Neuron (in vitro differentiated cells): ENCODE results near the gene CLN5.
A peak's percentile ranks its signal among the peaks of the same experiment; 100 is the strongest.
"Not testable (repeated sequence)": the region's sequence is repeated elsewhere in the genome, so short reads cannot be mapped to it uniquely, and the experiment has no call there.

Source experiments
- H2AFZ ChIP-seq: one replicate; pipeline ENCODE4 v1.6.1; 2013; ENCODE audit warnings: low read depth, mild to moderate bottlenecking, inconsistent platforms, low read length, moderate library complexity
- H3K27me3 ChIP-seq: one replicate; pipeline ENCODE4 v1.6.1; 2013; ENCODE audit warnings: low read length; ENCODE audit not compliant: insufficient read depth
- H3K36me3 ChIP-seq: one replicate; pipeline ENCODE4 v1.6.1; 2013; ENCODE audit warnings: low read length; ENCODE audit not compliant: insufficient read depth
- H3K4me1 ChIP-seq: one replicate; pipeline ENCODE4 v1.6.1; 2013; ENCODE audit warnings: low read length; ENCODE audit not compliant: insufficient read depth
- H3K4me3 ChIP-seq: 2 replicates; pipeline ENCODE4 v1.5.1; 2013; ENCODE audit warnings: mild to moderate bottlenecking, low read length, moderate library complexity
- H3K9me3 ChIP-seq: one replicate; pipeline ENCODE4 v1.6.1; 2013; ENCODE audit warnings: low read length

The CLN5 gene

GRCh38 chr13:76991796-76992547, at the start of gene CLN5:
Gene CLN5, plus strand, starts transcription at chr13:76992081. Its CDS starts 18 bp downstream, at chr13:76992099.
- Histone ChIP-seq H2AFZ (peak within 1 kb of the TSS; percentile 81), H3K4me3 (peak within 1 kb of the TSS; percentile 91), H3K36me3 (peaks cover 16% of the 10 kb centered on the region), H3K4me1 (peaks cover 18% of the 10 kb centered on the region), H3K27me3 (peaks cover 3% of the 10 kb centered on the region), H3K9me3 (no peaks in the 10 kb centered on the region)

DNA sequence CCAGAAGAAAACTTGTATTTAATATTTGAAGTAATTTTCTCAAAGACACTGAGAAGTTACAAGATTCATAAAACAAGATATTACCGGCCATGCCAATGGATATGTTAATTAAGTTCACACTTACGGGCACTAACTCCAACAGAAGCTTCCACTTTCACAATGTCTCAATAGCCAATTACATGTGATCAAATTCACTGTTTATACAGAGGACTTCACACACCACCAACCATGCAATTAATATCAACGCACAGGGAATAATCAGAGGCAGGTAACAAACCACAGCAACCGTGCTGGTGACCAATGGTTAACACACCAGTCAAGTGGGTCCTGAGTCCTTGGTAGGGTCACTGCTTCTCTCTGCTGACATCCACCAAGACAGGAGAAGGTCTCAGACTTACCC, 49.5 kb upstream of the CLN5 start:
- Histone ChIP-seq H2AFZ (no peak overlapping the region), H3K4me1 (no peaks in the 10 kb centered on the region), H3K4me3 (no peak overlapping the region), H3K36me3 (no peaks in the 10 kb centered on the region), H3K27me3 (no peaks in the 10 kb centered on the region), H3K9me3 (no peaks in the 10 kb centered on the region)

GRCh38 chr13:76943646-76944045, 48.2 kb upstream of the CLN5 start:
- H3K4me1 ChIP-seq, result no peaks in the 10 kb centered on the region
- no peak overlapping the region for H2AFZ ChIP-seq
- no peaks in the 10 kb centered on the region for H3K9me3 ChIP-seq
- H3K4me3 ChIP-seq, result no peak overlapping the region
- no peaks in the 10 kb centered on the region for H3K27me3 ChIP-seq
- no peaks in the 10 kb centered on the region for H3K36me3 ChIP-seq

DNA sequence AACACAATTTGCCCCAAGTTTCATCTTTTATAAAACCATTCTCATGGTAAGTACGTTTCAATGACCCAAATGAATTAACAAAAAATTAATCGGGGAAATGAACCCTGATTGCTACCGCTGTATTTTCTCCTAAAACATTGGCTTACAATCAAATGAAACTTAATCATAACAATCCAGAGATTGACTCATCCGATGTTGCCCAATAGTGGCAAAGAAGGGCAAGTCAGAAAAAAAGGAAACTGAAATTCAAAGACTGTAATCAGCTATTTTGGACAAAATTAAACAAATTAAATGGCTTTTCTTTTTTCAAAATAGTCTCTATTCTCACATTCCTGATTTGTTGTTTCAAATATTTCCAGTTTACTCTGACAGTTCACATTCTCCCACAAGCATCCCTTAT, 47.4 kb upstream of the CLN5 start:
- Histone ChIP-seq H2AFZ (no peak overlapping the region), H3K4me1 (no peaks in the 10 kb centered on the region), H3K36me3 (no peaks in the 10 kb centered on the region), H3K9me3 (no peaks in the 10 kb centered on the region), H3K27me3 (no peaks in the 10 kb centered on the region), H3K4me3 (no peak overlapping the region)

DNA sequence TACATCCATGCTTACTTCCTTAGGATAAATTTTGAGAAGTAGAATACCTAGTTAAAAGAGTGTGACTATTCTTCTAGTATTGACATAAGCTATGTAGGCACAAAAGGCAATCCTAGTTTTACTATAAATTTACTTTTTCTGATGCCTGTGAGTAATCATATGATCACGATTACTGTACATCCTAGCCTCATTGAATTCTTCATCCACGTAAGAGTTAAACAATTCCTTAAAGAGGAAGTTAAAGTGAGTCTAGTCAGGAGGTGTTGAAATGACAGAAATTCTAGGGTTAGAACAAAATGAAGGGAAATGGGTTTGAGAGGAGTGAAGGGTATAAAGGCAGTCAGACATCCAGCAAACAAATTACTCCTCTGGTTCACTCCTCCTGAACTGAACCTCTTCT, 43.7 kb upstream of the CLN5 start, which contains the start of gene ACOD1:
ACOD1 (plus strand) TSS at position 363 of the 400 bp plus-strand sequence. CDS start 48 bp downstream, outside the sequence.
- Histone ChIP-seq H3K27me3 (no peaks in the 10 kb centered on the region), H2AFZ (no peak within 1 kb of the TSS), H3K4me1 (no peaks in the 10 kb centered on the region), H3K36me3 (no peaks in the 10 kb centered on the region), H3K4me3 (no peak within 1 kb of the TSS), H3K9me3 (no peaks in the 10 kb centered on the region)

DNA sequence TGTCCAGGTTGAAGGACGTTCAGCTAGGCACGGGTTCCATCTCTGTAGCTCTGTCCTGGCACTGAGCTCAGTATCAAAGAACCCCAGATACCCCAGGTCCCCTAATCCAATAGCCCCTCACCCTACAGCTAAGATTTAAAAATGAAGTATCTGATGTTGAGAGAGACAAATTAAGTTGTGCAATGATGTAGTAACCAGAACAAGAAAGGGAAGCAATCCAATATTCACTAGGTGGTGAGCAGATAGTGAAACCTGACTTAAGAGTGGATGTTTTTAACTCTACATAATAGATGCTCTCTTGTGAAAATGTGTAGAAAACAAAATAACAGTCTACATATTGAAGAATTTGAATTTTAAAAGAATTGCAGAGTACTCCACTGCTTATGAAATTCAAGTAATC, 41.8 kb upstream of the CLN5 start:
- Histone ChIP-seq H3K4me3 (no peak overlapping the region), H3K4me1 (no peaks in the 10 kb centered on the region), H3K9me3 (no peaks in the 10 kb centered on the region), H3K36me3 (no peaks in the 10 kb centered on the region), H3K27me3 (no peaks in the 10 kb centered on the region), H2AFZ (no peak overlapping the region)

GRCh38 chr13:76953968-76954367, 37.9 kb upstream of the CLN5 start:
- no peaks in the 10 kb centered on the region for H3K9me3 ChIP-seq
- no peaks in the 10 kb centered on the region for H3K4me1 ChIP-seq
- H3K27me3 ChIP-seq, result no peaks in the 10 kb centered on the region
- no peaks in the 10 kb centered on the region for H3K36me3 ChIP-seq
- H3K4me3 ChIP-seq, result no peak overlapping the region
- H2AFZ ChIP-seq, result no peak overlapping the region

DNA sequence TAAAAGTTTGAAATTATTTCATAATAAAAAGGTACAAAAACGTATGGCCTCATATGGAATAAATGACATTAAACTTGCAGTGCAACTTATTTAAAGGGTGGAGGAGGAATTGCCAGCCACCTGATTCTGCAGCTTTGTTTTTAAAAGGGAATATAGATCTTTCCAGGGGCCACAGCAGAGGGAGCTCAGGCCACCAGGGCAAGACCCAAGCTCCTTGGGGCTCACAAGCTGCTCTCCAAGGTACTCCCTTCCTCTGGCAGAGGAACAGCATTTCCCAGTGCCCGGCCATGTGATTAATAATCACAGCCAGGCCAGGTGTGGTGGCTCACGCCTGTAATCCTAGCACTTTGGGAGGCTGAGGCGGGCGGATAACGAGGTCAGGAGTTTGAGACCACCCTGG, 37.3 kb upstream of the CLN5 start:
- Histone ChIP-seq H3K9me3 (no peaks in the 10 kb centered on the region), H3K36me3 (no peaks in the 10 kb centered on the region), H3K4me3 (no peak overlapping the region), H3K4me1 (no peaks in the 10 kb centered on the region), H3K27me3 (no peaks in the 10 kb centered on the region), H2AFZ (no peak overlapping the region)

DNA sequence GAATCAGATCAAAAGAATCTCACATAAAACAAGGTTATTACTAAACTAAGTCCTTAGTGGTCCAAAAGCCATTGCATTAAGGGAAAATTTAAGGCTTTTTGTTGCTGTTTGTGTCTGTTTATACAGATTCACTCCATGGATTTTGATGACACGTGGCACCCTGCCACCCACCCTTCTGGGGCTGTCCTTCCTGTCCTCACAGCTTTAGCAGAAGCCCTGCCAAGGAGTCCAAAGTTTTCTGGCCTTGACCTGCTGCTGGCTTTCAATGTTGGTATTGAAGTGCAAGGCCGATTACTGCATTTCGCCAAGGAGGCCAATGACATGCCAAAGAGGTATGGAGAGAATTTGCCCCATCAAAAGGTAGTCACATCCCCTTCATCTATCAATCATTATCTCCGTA, 36.7 kb upstream of the CLN5 start:
- H3K4me1 ChIP-seq, result no peaks in the 10 kb centered on the region
- no peaks in the 10 kb centered on the region for H3K36me3 ChIP-seq
- H3K27me3 ChIP-seq, result no peaks in the 10 kb centered on the region
- no peaks in the 10 kb centered on the region for H3K9me3 ChIP-seq
- no peak overlapping the region for H2AFZ ChIP-seq
- H3K4me3 ChIP-seq, result no peak overlapping the region

DNA sequence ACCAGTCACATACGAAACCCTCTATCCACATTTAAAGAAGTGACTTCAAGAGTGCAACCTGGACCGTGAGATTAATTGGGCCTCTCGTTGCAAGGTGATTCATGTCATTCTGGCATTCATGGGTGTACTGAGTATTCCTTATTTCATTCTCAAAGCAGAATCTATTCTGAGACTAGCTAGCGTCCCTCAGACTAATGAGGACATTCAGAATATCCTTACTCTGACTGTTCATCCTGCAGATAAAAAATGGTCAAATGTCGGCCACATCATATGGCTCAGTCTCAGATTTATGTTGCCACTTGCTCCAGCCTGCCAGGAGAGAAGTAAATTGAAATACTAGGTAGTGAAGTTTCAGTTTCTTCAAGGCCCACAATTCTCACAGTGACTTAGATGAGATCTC, 36.2 kb upstream of the CLN5 start:
- Histone ChIP-seq H2AFZ (no peak overlapping the region), H3K4me3 (no peak overlapping the region), H3K36me3 (no peaks in the 10 kb centered on the region), H3K27me3 (no peaks in the 10 kb centered on the region), H3K4me1 (no peaks in the 10 kb centered on the region), H3K9me3 (no peaks in the 10 kb centered on the region)

DNA sequence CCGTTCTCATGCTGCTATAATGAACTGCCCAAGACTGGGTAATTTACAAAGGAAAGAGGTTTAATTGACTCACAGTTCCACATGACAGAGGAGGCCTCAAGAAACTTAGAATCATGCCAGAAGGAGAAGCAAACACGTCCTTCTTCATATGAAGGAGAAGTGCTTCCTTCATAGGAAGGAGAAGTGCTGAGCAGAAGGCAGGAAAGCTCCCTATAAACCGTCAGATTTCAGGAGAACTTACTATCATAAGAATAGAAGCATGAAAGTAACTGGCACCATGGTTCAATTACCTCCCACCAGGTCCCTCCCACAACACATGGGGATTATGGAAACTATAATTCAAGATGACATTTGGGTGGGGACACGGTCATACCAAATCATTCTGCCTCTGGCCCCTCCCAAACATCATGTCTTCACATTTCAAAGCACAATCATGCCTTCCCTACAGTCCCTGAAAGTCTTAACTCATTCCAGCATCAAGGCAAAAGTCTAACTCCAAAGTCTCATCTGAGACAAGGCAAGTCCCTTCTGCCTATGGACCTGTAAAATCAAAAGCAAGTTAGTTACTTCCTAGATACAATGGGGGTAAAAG, 32.9 kb upstream of the CLN5 start:
- no peak overlapping the region for H2AFZ ChIP-seq
- H3K4me3 ChIP-seq, result no peak overlapping the region
- no peaks in the 10 kb centered on the region for H3K36me3 ChIP-seq
- no peaks in the 10 kb centered on the region for H3K9me3 ChIP-seq
- H3K27me3 ChIP-seq, result no peaks in the 10 kb centered on the region
- no peaks in the 10 kb centered on the region for H3K4me1 ChIP-seq

- not testable (repeated sequence) for H3K27me3 ChIP-seq, H3K4me3 ChIP-seq, H3K9me3 ChIP-seq, H2AFZ ChIP-seq, H3K4me1 ChIP-seq, H3K36me3 ChIP-seq
These were observed 32.1 kb upstream of the CLN5 start for GRCh38 chr13:76959734-76960133.

DNA sequence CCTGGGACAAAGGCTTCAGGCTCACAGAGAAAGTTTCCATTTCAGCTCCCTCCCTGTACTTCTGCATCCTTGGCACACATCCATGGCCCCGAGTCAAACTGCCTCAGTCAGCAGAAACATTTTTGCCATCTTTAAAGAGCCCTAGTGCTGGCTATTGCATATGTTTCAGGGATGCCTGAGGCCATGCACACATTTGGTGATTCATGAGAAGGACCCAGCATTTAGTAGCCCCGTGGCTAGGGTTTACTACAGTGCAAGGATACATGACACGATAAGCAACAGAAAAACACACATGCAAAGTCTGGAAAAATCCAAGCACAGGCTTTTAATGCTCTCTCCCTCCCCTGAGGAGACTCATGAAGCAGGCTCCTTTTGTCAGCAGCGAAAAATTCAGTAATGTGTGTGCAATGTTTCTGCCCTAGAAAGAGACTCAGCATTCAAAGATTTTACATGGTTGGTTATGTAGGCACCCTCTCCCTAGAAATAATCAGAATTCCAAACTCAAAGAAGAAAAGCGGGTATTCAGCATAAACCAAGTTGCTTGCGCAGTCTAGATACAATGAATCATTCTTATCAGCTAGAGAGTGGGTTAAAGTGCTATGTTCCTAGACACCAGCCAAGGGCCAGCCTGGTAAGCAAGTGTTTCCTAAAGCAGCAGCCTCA, 26.0 kb upstream of the CLN5 start:
- H2AFZ ChIP-seq, result no peak overlapping the region
- no peaks in the 10 kb centered on the region for H3K27me3 ChIP-seq
- no peak overlapping the region for H3K4me3 ChIP-seq
- no peaks in the 10 kb centered on the region for H3K9me3 ChIP-seq
- H3K36me3 ChIP-seq, result no peaks in the 10 kb centered on the region
- no peaks in the 10 kb centered on the region for H3K4me1 ChIP-seq
